ENCODE results near the gene SBF2. TPM values are rescaled to one million over a fixed set of nuclear protein-coding genes. Genes with fewer than 3 reads are reported as not detected.

Gene SBF2
- total RNA-seq, 1 experiment from 2014 or later, result 13.8 TPM

DNA sequence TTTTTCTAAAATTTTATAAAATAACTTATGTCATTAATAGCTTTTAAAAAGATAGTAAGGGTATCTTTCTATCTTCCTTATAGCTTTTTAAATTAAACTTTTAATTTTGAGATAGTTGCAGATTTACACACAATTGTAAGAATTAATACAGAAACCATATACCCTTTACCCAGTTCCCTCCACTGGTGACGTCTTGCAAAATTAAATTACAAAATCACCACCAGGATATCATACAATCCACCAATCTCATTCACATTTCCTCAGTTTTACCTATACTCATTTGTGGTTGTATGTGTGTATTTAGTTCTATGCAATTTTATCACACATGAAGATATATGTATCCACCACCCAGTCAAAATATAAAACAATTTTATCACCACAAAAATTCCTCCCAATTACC, 10.0 kb downstream of the SBF2 start:
- Histone ChIP-seq H3K4me1 (ENCODE audit: low read length) (no peaks in the 10 kb centered on the region), H3K79me2 (ENCODE audit: low read length) (no peaks in the 10 kb centered on the region), H3K9me2 (replicated peaks; ENCODE audit: insufficient read depth, low read length) (no peaks in the 10 kb centered on the region), H3K9me3 (ENCODE audit: low read length) (no peaks in the 10 kb centered on the region), H3K27ac (ENCODE audit: low read length) (no peak overlapping the region), H3K4me3 (ENCODE audit: low read length) (no peak overlapping the region), H3K9ac (ENCODE audit: low read length) (no peak overlapping the region), H3K27me3 (ENCODE audit: low read length) (no peaks in the 10 kb centered on the region), H3K4me2 (ENCODE audit: low read depth, low read length, poor library complexity, severe bottlenecking) (no peak overlapping the region), H3K36me3 (ENCODE audit: insufficient read depth, low read length) (no peaks in the 10 kb centered on the region), H2AFZ (ENCODE audit: low read length) (no peak overlapping the region), H4K20me1 (ENCODE audit: insufficient read depth, low read depth, low read length) (peaks cover 23% of the 10 kb centered on the region; the same call in 1 of the 2 replicates)
- no peak for DNase-seq

DNA sequence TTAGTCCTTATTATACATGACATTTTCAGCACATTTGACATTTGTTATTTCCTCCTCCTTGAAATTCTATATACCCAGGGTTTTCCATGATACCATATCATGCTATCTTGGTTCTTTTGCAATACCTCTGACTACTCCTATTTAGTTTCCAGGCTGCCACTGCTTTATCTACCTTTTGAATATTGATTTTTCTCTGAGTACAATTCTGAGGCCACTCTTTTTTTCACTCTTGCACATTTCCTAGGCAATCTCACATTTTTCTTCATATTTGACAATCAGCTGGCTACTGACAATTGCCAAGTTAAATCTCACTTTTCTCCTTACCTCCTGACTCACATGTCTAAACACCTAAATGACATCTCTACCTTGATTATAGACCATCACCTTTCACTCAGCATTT, 11.9 kb downstream of the SBF2 start:
- Histone ChIP-seq H3K27me3 (ENCODE audit: low read length) (no peaks in the 10 kb centered on the region), H3K79me2 (ENCODE audit: low read length) (no peaks in the 10 kb centered on the region), H3K4me3 (ENCODE audit: low read length) (no peak overlapping the region), H3K36me3 (ENCODE audit: insufficient read depth, low read length) (no peaks in the 10 kb centered on the region), H3K9ac (ENCODE audit: low read length) (no peak overlapping the region), H3K9me3 (ENCODE audit: low read length) (no peaks in the 10 kb centered on the region), H3K9me2 (replicated peaks; ENCODE audit: insufficient read depth, low read length) (no peaks in the 10 kb centered on the region), H2AFZ (ENCODE audit: low read length) (no peak overlapping the region), H3K4me2 (ENCODE audit: low read depth, low read length, poor library complexity, severe bottlenecking) (no peak overlapping the region), H3K4me1 (ENCODE audit: low read length) (no peaks in the 10 kb centered on the region), H3K27ac (ENCODE audit: low read length) (no peak overlapping the region), H4K20me1 (ENCODE audit: insufficient read depth, low read depth, low read length) (peaks cover 20% of the 10 kb centered on the region; the same call in 1 of the 2 replicates)
- no peak for DNase-seq

DNA sequence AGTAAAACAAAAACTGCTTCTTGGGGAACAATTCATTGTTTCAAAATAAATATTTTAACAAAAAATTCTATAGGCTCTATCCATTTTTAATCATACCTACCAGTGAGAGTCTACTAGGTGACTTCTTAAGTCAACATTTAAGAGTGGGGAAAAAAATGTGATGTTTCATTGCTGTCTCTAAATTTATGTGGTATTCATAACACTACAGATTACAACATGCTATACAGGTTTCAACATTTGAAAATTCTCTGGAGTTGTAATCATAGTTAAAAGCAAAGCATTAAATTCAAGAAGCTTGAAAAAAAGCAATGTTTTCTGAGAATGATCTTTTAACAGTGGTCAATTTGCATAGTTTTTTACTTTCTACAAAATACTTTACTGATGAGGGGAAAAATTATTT, 18.3 kb downstream of the SBF2 start:
- no peak for DNase-seq
- H4K20me1 ChIP-seq (ENCODE audit: insufficient read depth, low read depth, low read length), result peaks cover 12% of the 10 kb centered on the region; the same call in 1 of the 2 replicates
- no peak overlapping the region for H2AFZ ChIP-seq (ENCODE audit: low read length)
- H3K9ac ChIP-seq (ENCODE audit: low read length), result no peak overlapping the region
- H3K4me2 ChIP-seq (ENCODE audit: low read depth, low read length, poor library complexity, severe bottlenecking), result no peak overlapping the region
- H3K4me1 ChIP-seq (ENCODE audit: low read length), result peaks cover 6% of the 10 kb centered on the region
- no peaks in the 10 kb centered on the region for H3K36me3 ChIP-seq (ENCODE audit: insufficient read depth, low read length)
- H3K9me2 ChIP-seq (replicated peaks; ENCODE audit: insufficient read depth, low read length), result no peaks in the 10 kb centered on the region
- no peaks in the 10 kb centered on the region for H3K27me3 ChIP-seq (ENCODE audit: low read length)
- no peak overlapping the region for H3K4me3 ChIP-seq (ENCODE audit: low read length)
- no peak overlapping the region for H3K27ac ChIP-seq (ENCODE audit: low read length)
- H3K9me3 ChIP-seq (ENCODE audit: low read length), result no peaks in the 10 kb centered on the region
- H3K79me2 ChIP-seq (ENCODE audit: low read length), result no peaks in the 10 kb centered on the region

DNA sequence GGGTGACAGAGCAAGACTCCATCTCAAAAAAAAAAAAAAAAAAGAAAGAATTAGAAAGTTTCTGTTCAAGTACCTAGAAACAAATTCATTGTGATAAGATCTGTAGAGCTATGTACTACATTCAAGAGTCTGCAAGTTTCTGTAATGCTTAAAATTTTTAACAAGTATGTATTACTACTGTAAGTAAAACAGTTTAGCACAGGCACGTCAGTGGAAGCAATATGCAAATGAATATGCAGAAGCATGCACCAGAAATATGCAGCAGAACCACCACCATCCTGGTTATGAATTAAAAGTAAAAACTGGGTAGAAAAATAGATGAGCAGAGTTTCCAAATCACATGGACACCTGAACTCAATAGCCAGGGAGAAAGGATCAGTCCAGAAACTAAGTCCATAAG, 19.3 kb downstream of the SBF2 start:
- no peaks in the 10 kb centered on the region for H3K27me3 ChIP-seq (ENCODE audit: low read length)
- no peaks in the 10 kb centered on the region for H3K79me2 ChIP-seq (ENCODE audit: low read length)
- no peak overlapping the region for H2AFZ ChIP-seq (ENCODE audit: low read length)
- H3K9me2 ChIP-seq (replicated peaks; ENCODE audit: insufficient read depth, low read length), result no peaks in the 10 kb centered on the region
- H3K27ac ChIP-seq (ENCODE audit: low read length), result no peak overlapping the region
- no peak overlapping the region for H3K4me3 ChIP-seq (ENCODE audit: low read length)
- peaks cover 6% of the 10 kb centered on the region for H3K4me1 ChIP-seq (ENCODE audit: low read length)
- H3K4me2 ChIP-seq (ENCODE audit: low read depth, low read length, poor library complexity, severe bottlenecking), result no peak overlapping the region
- H3K9ac ChIP-seq (ENCODE audit: low read length), result no peak overlapping the region
- DNase-seq, result no peak
- H3K9me3 ChIP-seq (ENCODE audit: low read length), result no peaks in the 10 kb centered on the region
- H3K36me3 ChIP-seq (ENCODE audit: insufficient read depth, low read length), result no peaks in the 10 kb centered on the region
- H4K20me1 ChIP-seq (ENCODE audit: insufficient read depth, low read depth, low read length), result peaks cover 10% of the 10 kb centered on the region; the same call in 1 of the 2 replicates

DNA sequence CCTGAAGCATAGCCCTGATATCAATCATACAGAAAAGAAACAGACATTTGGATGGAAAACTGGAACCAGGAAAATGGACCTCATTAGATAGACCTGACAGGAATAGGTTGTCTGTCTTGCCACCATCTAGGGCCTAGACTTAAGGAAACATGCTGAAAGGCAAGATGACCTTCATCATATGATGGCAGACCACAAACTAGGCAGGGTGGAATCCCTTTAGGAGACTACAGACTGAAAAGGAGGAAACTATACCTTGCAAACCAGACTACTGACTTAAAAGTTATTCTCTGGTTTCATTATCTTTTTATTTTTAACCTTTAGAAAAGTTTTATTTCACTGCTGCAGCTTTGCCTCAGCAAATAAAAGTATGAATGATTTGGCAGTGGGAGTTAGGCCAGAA, 20.3 kb downstream of the SBF2 start:
- no peak overlapping the region for H3K4me2 ChIP-seq (ENCODE audit: low read depth, low read length, poor library complexity, severe bottlenecking)
- no peaks in the 10 kb centered on the region for H3K9me3 ChIP-seq (ENCODE audit: low read length)
- H4K20me1 ChIP-seq (ENCODE audit: insufficient read depth, low read depth, low read length), result peaks cover 10% of the 10 kb centered on the region; the same call in 1 of the 2 replicates
- H3K27me3 ChIP-seq (ENCODE audit: low read length), result no peaks in the 10 kb centered on the region
- no peak overlapping the region for H3K9ac ChIP-seq (ENCODE audit: low read length)
- H3K4me3 ChIP-seq (ENCODE audit: low read length), result no peak overlapping the region
- H3K9me2 ChIP-seq (replicated peaks; ENCODE audit: insufficient read depth, low read length), result no peaks in the 10 kb centered on the region
- no peak overlapping the region for H3K27ac ChIP-seq (ENCODE audit: low read length)
- H3K79me2 ChIP-seq (ENCODE audit: low read length), result no peaks in the 10 kb centered on the region
- H3K4me1 ChIP-seq (ENCODE audit: low read length), result peaks cover 6% of the 10 kb centered on the region
- H2AFZ ChIP-seq (ENCODE audit: low read length), result no peak overlapping the region
- DNase-seq, result no peak
- no peaks in the 10 kb centered on the region for H3K36me3 ChIP-seq (ENCODE audit: insufficient read depth, low read length)

DNA sequence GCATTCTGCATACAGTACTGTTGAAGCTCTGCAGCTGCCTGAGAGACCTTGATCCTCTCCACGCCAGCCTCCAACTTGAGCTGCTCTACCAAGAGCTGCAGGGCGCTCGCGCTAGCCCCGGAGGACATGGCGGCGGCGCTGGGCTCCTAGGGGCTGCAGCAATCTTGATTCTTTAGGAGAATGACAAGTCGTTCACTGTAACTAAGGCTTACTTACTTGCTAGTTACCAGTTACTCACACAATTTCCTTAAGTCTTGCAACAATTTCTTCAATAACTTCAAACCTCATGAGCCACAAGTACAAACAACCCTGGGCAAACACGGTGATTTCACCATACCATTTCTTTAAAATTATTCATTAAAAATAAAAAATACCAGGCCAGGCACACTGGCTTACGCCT, 21.9 kb downstream of the SBF2 start:
- peaks cover 6% of the 10 kb centered on the region for H3K4me1 ChIP-seq (ENCODE audit: low read length)
- no peaks in the 10 kb centered on the region for H3K27me3 ChIP-seq (ENCODE audit: low read length)
- no peak overlapping the region for H2AFZ ChIP-seq (ENCODE audit: low read length)
- no peak overlapping the region for H3K4me2 ChIP-seq (ENCODE audit: low read depth, low read length, poor library complexity, severe bottlenecking)
- H3K4me3 ChIP-seq (ENCODE audit: low read length), result no peak overlapping the region
- no peak overlapping the region for H3K9ac ChIP-seq (ENCODE audit: low read length)
- H3K79me2 ChIP-seq (ENCODE audit: low read length), result no peaks in the 10 kb centered on the region
- no peaks in the 10 kb centered on the region for H3K36me3 ChIP-seq (ENCODE audit: insufficient read depth, low read length)
- H3K9me3 ChIP-seq (ENCODE audit: low read length), result no peaks in the 10 kb centered on the region
- H4K20me1 ChIP-seq (ENCODE audit: insufficient read depth, low read depth, low read length), result peaks cover 10% of the 10 kb centered on the region; the same call in 1 of the 2 replicates
- H3K27ac ChIP-seq (ENCODE audit: low read length), result no peak overlapping the region
- no peaks in the 10 kb centered on the region for H3K9me2 ChIP-seq (replicated peaks; ENCODE audit: insufficient read depth, low read length)
- DNase-seq, result no peak

DNA sequence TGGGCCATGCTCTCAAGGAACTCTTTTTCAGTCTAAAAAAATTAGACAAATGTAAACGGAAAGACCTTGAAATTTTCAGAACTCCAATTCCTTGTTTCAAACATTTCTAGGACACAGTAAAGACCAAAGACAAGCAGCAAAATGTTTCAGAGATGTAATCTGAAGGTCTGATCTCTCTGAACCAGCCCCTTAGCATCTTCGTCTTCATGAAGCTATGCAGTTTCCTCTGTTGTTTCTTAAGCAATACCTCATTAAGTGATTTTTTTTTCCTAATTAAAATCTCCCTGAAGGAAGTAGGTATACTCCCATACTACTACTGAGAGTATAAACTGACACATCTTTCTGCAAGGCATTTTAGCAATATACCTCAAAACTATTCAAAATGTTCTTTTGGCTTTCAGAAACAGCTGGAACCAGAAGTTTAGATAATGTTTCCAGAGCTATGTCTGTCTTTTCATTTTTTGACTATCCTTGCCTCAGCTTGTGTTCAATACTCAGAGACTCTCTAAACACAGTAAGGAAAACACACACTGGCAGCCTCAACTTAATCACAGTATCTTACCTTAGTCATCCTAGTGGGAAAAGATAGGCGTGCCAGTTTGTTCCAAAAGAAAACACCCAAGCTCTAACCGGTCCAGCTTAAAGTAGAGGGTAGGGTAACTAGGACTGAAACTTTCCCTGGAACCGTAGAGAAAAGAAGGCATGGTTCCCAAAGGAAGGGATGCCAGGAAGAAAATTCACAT, 25.1 kb downstream of the SBF2 start:
- Histone ChIP-seq H3K4me2 (ENCODE audit: low read depth, low read length, poor library complexity, severe bottlenecking) (no peak overlapping the region), H3K9me3 (ENCODE audit: low read length) (no peaks in the 10 kb centered on the region), H3K9me2 (replicated peaks; ENCODE audit: insufficient read depth, low read length) (no peaks in the 10 kb centered on the region), H3K27ac (ENCODE audit: low read length) (no peak overlapping the region), H3K27me3 (ENCODE audit: low read length) (no peaks in the 10 kb centered on the region), H3K9ac (ENCODE audit: low read length) (no peak overlapping the region), H3K4me1 (ENCODE audit: low read length) (no peaks in the 10 kb centered on the region), H3K36me3 (ENCODE audit: insufficient read depth, low read length) (no peaks in the 10 kb centered on the region), H2AFZ (ENCODE audit: low read length) (no peak overlapping the region), H3K79me2 (ENCODE audit: low read length) (no peaks in the 10 kb centered on the region), H4K20me1 (ENCODE audit: insufficient read depth, low read depth, low read length) (0 out of 2 replicates have a peak, but pooled peaks cover 6% of the 10 kb centered on the region), H3K4me3 (ENCODE audit: low read length) (no peak overlapping the region)
- no peak for DNase-seq

GRCh38 chr11:10267821-10268220, 26.2 kb downstream of the SBF2 start:
- Histone ChIP-seq H3K4me3 (ENCODE audit: low read length) (no peak overlapping the region), H3K27ac (ENCODE audit: low read length) (no peak overlapping the region), H2AFZ (ENCODE audit: low read length) (no peak overlapping the region), H3K9ac (ENCODE audit: low read length) (no peak overlapping the region), H3K4me2 (ENCODE audit: low read depth, low read length, poor library complexity, severe bottlenecking) (no peak overlapping the region), H3K79me2 (ENCODE audit: low read length) (no peaks in the 10 kb centered on the region), H4K20me1 (ENCODE audit: insufficient read depth, low read depth, low read length) (0 out of 2 replicates have a peak, but pooled peaks cover 6% of the 10 kb centered on the region), H3K9me2 (replicated peaks; ENCODE audit: insufficient read depth, low read length) (no peaks in the 10 kb centered on the region), H3K9me3 (ENCODE audit: low read length) (no peaks in the 10 kb centered on the region), H3K36me3 (ENCODE audit: insufficient read depth, low read length) (no peaks in the 10 kb centered on the region), H3K27me3 (ENCODE audit: low read length) (no peaks in the 10 kb centered on the region), H3K4me1 (ENCODE audit: low read length) (no peaks in the 10 kb centered on the region)
- DNase-seq, result no peak

Measured in Karpas-422 (cell line).